HG03280 (cell line): Measurements from ENCODE around the gene MTR.
"Not testable (repeated sequence)": the region's sequence is repeated elsewhere in the genome, so short reads cannot be mapped to it uniquely, and the experiment has no call there.

Experiments used
- ATAC-seq: cut with Tn5 transposase; IDR thresholded peaks from one replicate; pipeline ENCODE4 v1.9.1; 2021; ENCODE audit warnings: mild to moderate bottlenecking, moderate library complexity; ENCODE audit not compliant: unreplicated experiment

MTR gene

GRCh38 chr1:236829085-236829484, 34.0 kb downstream of the MTR start:
- ATAC-seq = no peak

- no peak for ATAC-seq
Observed at GRCh38 chr1:236830116-236830515, 35.0 kb downstream of the MTR start.

DNA sequence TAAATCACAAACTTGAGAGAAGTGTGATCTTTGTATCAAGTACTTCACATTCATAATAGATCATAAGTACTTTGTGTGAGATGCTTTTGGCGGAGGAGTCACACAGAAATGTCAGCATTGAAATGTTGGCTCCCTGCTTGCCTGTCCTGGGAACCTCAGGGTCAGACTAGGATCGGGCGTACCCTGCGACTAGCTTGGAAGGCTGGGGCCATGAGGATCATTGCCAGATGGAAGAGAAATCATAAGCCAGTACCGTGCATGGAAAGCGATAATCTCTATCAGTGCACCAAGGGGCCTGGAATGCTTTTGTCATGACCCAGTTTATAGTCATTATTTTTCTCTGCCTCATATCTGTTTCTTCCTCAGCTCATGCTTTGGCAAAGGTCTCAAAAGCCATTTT, 35.5 kb downstream of the MTR start:
- ATAC-seq = no peak

DNA sequence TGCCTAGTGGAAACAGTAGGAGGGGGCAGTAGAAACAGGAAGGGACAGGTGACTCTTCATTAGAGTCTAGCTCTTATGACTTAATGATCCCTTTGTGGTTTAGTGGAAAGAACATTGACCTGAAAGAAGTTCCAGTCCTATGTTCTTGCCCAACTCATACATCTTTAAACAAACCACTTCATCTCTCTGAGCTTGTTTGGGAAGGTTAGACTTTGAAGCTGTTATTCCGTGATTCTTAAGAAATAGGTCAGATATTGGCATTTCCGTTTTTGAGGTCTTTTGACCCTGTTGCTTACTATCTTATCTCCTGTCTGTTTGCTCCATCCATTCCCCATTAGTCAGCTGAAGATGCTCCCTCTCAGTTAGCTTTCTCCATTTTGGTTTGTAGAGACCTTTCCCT, 38.5 kb downstream of the MTR start:
- no peak for ATAC-seq

- no peak for ATAC-seq
Observed at GRCh38 chr1:236834876-236835275, 39.8 kb downstream of the MTR start.

DNA sequence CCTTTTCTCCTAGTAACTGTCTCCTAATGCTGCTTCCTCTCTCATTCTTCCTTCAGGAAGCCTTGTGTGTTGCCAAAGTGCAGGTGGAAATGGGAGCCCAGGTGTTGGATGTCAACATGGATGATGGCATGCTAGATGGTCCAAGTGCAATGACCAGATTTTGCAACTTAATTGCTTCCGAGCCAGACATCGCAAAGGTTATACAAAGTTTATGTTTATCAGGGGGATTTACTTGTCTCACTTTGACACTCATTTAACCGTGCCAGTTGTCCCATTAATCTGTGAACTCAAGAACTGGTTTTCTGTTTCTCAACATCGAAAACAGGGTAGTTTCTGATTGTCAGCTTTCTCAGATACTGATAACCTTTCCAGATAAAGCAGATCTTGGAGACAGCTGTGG, 40.4 kb downstream of the MTR start:
- ATAC-seq = no peak

- no peak for ATAC-seq
Observed at GRCh38 chr1:236836157-236836556, 41.1 kb downstream of the MTR start.

DNA sequence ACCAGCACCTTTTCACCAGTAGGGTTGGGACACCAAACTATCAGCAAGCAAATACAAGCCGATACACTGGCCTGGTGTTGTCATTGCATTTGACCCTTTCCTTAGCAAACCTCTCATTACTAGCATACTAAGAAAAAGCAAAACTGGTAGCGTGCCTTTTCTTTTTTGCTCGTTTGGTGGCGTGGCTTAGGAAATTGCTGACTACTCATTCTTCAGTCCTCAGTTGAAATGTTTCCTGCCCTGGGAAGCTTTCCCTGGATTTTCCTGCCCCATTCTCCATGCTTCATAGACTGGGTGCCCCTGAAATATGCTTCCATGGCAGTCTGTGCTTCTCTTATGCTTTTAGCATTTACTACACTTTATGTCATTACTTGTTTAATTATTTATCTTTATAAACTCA, 42.0 kb downstream of the MTR start:
- ATAC-seq = no peak

GRCh38 chr1:236837897-236838296, 42.8 kb downstream of the MTR start:
- ATAC-seq = no peak

DNA sequence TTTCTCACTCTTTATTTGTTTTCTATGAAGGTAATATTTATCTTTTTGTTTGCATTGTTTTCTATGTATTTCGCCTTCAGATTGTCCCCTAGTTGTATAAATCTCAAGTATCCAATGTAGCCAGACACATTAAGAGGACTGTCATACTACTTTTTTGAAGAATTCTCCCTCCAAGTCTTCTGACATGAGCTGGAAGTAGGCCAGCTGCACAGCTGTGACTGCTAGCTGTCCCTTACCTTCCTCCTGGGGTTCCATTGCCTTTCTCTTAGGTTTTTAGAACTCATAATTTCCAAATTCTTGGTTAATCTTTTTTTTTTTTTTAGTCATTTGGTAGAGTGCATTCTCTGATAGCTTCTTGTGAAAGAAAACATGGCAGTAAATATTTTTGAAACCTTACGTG, 46.2 kb downstream of the MTR start:
- no peak for ATAC-seq

GRCh38 chr1:236844499-236845271, 49.6 kb downstream of the MTR start:
- ATAC-seq = no peak

- ATAC-seq = no peak
Observed at GRCh38 chr1:236845830-236846229, 50.7 kb downstream of the MTR start.

- ATAC-seq = no peak
Observed at GRCh38 chr1:236848274-236848923, 53.3 kb downstream of the MTR start.

DNA sequence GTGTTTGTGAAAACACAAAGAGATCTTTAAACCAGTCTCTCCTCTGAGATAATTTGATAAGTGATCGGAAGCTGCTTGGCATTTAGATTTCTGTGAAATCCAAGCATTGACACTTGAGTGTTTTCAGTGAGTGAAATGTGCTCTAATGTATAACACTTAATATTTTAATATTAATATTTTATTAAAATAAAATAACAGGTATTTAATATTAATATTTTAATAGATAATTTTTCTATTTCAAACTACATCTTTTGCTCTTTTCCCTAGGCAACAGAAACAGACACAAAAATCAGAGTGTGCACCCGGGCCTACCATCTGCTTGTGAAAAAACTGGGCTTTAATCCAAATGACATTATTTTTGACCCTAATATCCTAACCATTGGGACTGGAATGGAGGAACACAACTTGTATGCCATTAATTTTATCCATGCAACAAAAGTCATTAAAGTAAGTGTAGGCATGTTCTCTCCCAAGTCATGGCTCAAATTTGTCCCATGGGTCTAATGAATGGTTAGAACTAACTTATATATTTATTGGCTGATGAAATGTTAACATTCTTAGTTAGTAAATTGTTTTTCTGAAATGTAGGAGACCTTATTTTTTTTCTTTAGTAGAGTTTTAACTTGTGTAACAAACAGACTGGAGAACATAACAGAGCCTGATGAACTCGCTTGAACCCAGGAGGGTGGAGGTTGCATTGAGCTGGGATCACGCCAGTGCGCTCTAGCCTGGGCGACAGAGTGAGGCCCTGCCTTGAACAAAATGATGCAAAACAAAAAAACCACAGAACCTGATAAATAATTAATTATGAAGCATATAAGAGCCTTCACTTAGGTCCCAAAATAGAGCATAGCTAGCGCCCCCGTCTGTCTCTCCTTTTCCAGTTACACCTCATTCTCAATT, 55.2 kb downstream of the MTR start:
- no peak for ATAC-seq

DNA sequence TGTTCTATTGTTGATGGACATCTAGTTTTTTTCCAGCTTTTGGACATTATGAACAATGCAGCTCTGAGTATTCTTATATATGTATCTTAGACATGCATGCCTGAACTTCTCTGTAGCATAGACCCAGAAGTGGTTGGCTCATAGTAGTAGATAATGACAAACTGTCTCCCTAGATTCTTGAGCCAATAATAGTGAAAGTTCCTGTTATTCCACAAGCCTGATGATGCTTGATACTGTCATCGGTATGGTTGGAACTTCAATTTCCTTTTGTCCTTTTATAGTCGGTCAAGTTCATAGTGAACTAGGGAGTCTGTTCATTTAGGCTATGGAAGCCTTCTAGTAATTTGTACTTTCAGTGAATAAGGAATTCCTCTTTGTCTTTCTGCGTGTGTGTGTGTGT, 56.8 kb downstream of the MTR start:
- ATAC-seq = no peak

- no peak for ATAC-seq
Observed at GRCh38 chr1:236853921-236854604, 59.0 kb downstream of the MTR start.

GRCh38 chr1:236854605-236854983, 59.5 kb downstream of the MTR start:
- no peak for ATAC-seq

DNA sequence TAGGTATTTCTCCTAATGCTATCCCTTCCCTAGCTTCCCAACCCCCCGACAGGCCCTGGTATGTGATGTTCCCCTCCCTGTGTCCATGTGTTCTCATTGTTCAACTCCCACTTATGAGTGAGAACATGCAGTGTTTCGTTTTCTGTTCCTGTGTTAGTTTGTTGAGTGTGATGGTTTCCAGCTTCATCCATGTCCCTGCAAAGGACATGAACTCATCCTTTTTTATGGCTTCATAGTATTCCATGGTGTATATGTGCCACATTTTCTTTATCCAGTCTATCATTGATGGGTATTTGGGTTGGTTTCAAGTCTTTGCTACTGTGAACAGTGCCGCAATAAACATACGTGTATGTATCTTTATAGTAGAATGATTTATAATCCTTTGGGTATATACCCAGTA, 61.6 kb downstream of the MTR start:
- ATAC-seq = not testable (repeated sequence)

GRCh38 chr1:236858165-236858564, 63.1 kb downstream of the MTR start:
- no peak for ATAC-seq

DNA sequence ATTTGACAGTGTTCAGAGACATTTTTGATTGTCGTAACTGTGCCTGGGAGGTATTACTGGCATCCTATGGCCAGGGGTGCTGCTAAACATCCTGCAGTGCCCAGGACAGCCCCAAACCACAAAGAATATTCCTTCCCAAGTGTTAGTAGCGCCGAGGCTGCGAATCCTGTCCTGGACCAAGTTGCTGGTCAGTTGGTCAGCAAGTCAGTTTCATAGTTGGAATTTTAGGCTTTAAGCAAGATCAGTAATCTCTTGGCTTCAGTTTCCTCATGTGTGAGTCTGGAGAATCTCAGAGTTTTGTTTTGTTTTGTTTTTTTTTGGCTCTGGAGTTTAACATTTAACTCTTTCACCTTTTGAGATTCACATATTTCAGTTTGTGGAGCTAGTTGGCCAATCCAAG, 65.0 kb downstream of the MTR start:
- ATAC-seq = no peak

GRCh38 chr1:236860674-236861073, 65.6 kb downstream of the MTR start:
- no peak for ATAC-seq
